RCC 7860 (cell line): ENCODE results near the gene SLC51A.
"Not testable (repeated sequence)": the region's sequence is repeated elsewhere in the genome, so short reads cannot be mapped to it uniquely, and the experiment has no call there.

ENCODE experiments used
- DNase-seq: peaks from one replicate; pipeline ENCODE4 v3.0.0-alpha.2; 2015; ENCODE audit warnings: low spot score
- FAIRE-seq: peaks from 2 replicates; lab custom pipeline; 2012; peaks lifted over from hg19 to GRCh38; lab: Jason Lieb, UNC

SLC51A gene

GRCh38 chr3:196193133-196193735 is 23.1 kb upstream of the SLC51A start:
- FAIRE-seq: no peak
- DNase-seq: no peak

DNA sequence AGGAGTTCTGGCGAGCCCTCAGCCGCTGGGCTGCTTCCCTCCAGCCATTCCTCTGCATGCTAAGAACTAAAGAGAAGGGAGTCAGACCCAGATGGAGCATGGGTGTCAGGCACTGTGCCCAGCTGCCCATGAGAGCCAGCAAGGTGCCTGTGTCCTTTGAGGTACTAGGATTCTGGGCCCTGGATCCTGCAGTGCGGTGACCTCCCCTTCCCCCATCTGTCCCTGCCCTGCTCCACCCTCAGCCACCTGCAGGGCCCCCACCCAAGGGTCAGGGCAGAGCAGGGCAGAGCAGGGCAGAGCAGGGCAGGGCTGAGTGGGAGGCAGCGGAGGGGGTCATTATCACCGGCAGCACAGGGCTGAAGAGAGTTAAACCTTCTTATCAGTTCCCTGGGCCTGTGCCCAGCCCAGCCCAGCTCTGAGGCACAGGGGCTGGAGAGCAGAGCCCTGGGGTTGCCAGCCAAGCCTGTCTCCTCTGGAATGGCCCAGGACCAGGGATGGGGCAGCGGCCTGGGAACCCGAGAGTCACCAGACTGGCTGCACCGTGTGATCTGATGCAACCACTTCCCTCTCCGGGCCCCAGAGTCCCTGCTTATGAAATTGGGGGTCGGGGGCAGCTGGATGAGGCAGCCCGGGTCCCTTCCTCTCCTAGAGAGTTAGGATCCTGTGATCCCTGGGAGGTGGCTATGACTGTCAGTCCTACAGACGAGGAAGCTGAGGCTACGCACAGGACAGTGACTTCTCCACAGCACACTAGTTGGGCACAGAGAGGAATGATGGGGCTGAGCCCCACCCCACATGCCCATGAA is 22.4 kb upstream of the SLC51A start:
- no peak for FAIRE-seq

GRCh38 chr3:196194542-196194915 is 21.8 kb upstream of the SLC51A start:
- DNase-seq: no peak

More for the DNA sequence above, 22.4 kb upstream of the SLC51A start:
- DNase-seq: no peak

GRCh38 chr3:196195664-196196265 is 20.6 kb upstream of the SLC51A start:
- FAIRE-seq: no peak
- DNase-seq: no peak

More at GRCh38 chr3:196194542-196194915, 21.8 kb upstream of the SLC51A start:
- FAIRE-seq: no peak

GRCh38 chr3:196197524-196197923 is 18.8 kb upstream of the SLC51A start:
- no peak for DNase-seq
- FAIRE-seq: no peak

DNA sequence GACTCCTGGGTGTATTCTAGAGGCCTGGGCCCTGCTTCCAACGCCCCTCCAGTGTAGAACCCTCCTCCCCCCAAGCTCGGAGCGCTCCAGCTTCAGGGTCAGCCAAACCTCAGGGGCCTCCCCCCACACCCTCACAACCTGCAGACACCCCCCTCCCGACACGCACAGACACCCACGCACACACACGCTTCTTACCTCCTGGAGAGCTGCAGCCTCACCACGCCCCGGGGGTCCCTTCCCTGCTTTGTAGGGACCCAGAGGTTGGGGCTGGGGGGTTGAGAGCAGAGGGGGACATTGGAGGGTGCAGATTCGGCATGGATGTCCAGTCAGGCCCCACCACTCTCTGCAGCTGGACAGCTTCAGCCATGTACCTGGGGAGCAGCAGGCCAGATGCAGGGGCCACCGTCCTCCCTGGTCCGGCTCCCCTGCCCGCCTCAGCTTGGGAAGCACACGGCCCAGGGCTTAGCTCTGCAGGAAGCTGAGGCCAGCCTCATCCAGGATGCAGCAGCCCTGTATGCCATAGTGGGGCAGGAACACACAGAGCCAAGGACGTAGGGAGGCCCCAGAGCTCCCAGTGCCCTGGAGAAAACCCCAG is 18.2 kb upstream of the SLC51A start:
- DNase-seq (no peak), FAIRE-seq (no peak)

GRCh38 chr3:196198771-196199753 is 17.3 kb upstream of the SLC51A start:
- no peak for DNase-seq
- FAIRE-seq: no peak

GRCh38 chr3:196202516-196202970 is 13.8 kb upstream of the SLC51A start:
- DNase-seq: no peak
- no peak for FAIRE-seq

- FAIRE-seq (no peak), DNase-seq (no peak)
Observed at GRCh38 chr3:196203846-196204245, 12.5 kb upstream of the SLC51A start.

- DNase-seq, FAIRE-seq: not testable (repeated sequence)
Observed at GRCh38 chr3:196205442-196206205, 10.7 kb upstream of the SLC51A start.

- no peak for DNase-seq
- no peak for FAIRE-seq
Observed at GRCh38 chr3:196207159-196207832, 9.0 kb upstream of the SLC51A start.

DNA sequence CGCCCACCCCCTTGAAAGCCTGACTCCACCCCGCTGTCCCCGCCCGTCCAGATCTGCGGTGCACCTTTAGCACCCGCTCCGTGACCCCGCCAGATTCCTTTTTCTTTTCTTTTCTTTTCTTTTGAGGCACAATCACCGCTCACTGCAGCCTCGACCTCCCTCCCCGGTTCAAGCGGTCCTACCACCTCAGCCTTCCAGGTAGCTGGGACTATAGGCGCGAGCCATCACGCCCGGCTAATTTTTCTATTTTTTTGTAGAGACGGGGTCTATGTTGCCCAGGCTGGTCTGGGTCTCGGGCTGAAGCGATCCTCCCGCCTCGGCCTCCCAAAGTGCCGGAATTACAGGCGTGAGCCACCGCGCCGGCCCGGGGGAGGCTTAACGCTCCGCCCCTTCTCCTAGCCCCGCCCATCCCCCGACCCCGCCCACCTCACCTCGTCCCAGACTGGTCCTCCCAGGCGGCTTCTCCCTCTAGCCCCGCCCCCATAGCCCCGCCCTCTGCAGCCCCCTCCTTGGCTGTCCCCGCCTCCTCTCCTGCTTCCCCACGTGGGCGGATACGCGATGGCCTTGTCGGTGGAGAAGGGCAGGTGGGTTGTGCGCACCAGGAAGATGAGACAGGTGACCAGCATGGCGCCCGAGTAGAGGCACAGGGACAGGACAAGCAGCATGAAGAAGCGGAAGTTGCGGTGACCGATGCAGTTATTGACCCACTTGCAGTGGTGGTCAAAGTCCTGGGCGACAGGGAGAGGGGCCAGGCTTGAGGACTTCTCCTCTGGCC is 8.3 kb upstream of the SLC51A start:
- DNase-seq (no peak), FAIRE-seq (no peak)

- DNase-seq: no peak
- FAIRE-seq: no peak
Observed at GRCh38 chr3:196208942-196209695, 7.2 kb upstream of the SLC51A start.

GRCh38 chr3:196209944-196210672 is 6.2 kb upstream of the SLC51A start:
- not testable (repeated sequence) for FAIRE-seq, DNase-seq

- FAIRE-seq (no peak), DNase-seq (no peak)
Observed at GRCh38 chr3:196210673-196211556, 5.4 kb upstream of the SLC51A start, which contains the start of gene ZDHHC19. Gene ZDHHC19, minus strand, starts transcription at chr3:196211400. Its CDS starts 85 bp downstream, at chr3:196211315.
